HG03520 (cell line): ENCODE measurements around the gene PHC2.

Experiments used
- ATAC-seq: cut with Tn5 transposase; IDR thresholded peaks from one replicate; pipeline ENCODE4 v1.9.1; 2021; ENCODE audit warnings: mild to moderate bottlenecking, moderate library complexity; ENCODE audit not compliant: unreplicated experiment

The PHC2 gene

GRCh38 chr1:33430692-33431593 lies at the start of gene PHC2:
PHC2 (minus strand) TSS chr1:33431095; CDS start chr1:33375539, 55,556 bp downstream.
- ATAC-seq, result peak; percentile 92

- ATAC-seq, result no peak
Observed at GRCh38 chr1:33477451-33477850, 46.6 kb upstream of the PHC2 start.

GRCh38 chr1:33473900-33474299 lies 43.0 kb upstream of the PHC2 start:
- ATAC-seq, result no peak

GRCh38 chr1:33472269-33472980 lies 41.5 kb upstream of the PHC2 start, which contains the start of gene ZSCAN20:
ZSCAN20 (plus strand) TSS chr1:33472645; CDS start chr1:33479289, 6,644 bp downstream.
- ATAC-seq, result peak; percentile 87

GRCh38 chr1:33471416-33471815 lies 40.5 kb upstream of the PHC2 start:
- ATAC-seq, result no peak

- ATAC-seq, result no peak
Observed at GRCh38 chr1:33470495-33471012, 39.7 kb upstream of the PHC2 start.

GRCh38 chr1:33469691-33470090 lies 38.8 kb upstream of the PHC2 start:
- no peak for ATAC-seq

GRCh38 chr1:33468967-33469366 lies 38.1 kb upstream of the PHC2 start:
- no peak for ATAC-seq

- ATAC-seq, result no peak
Observed at GRCh38 chr1:33468531-33468930, 37.6 kb upstream of the PHC2 start.

- no peak for ATAC-seq
Observed at GRCh38 chr1:33468011-33468410, 37.1 kb upstream of the PHC2 start.

GRCh38 chr1:33466159-33466558 lies 35.3 kb upstream of the PHC2 start:
- ATAC-seq, result no peak

- no peak for ATAC-seq
Observed at GRCh38 chr1:33465316-33465715, 34.4 kb upstream of the PHC2 start.

GRCh38 chr1:33464552-33464951 lies 33.7 kb upstream of the PHC2 start:
- ATAC-seq, result no peak

GRCh38 chr1:33462405-33463164 lies 31.7 kb upstream of the PHC2 start:
- ATAC-seq, result no peak

- no peak for ATAC-seq
Observed at GRCh38 chr1:33460947-33461629, 30.2 kb upstream of the PHC2 start.

GRCh38 chr1:33460144-33460543 lies 29.2 kb upstream of the PHC2 start:
- ATAC-seq, result no peak

- ATAC-seq, result no peak
Observed at GRCh38 chr1:33459691-33460090, 28.8 kb upstream of the PHC2 start.

- ATAC-seq, result no peak
Observed at GRCh38 chr1:33456502-33456886, 25.6 kb upstream of the PHC2 start.

GRCh38 chr1:33455539-33456501 lies 24.9 kb upstream of the PHC2 start:
- ATAC-seq, result no peak
